ENCODE results near the gene SQSTM1. TPM values are rescaled to one million over a fixed set of nuclear protein-coding genes. Genes with fewer than 3 reads are reported as not detected.

SQSTM1 gene
- total RNA-seq, 1 experiment from 2014 or later, result 78.5 TPM

DNA sequence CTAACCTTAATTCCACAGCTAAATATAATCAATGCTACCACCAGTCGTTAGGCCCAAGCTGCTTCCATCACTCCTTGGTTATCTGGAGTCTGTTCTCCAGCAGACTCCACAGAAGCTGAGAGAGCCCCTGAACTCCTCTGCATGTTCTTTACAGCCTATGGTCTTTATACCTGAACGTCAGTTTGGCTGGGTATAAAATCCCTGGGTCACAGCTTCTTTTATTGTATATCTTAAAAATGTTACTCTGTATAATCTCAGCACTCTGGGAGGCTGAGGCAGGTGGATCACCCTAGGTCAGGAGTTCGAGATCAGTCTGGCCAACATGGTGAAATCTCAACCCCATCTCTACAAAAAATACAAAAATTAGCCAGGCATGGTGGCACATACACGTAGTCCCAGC is 61.6 kb downstream of the SQSTM1 start:
- ChIA-PET CTCF (no interaction called here), POLR2A (no interaction called here)
- ATAC-seq (no peak), DNase-seq (ENCODE audit: low spot score) (no peak)
- Mint-ChIP-seq H3K9me3 (peaks cover 28% of the 10 kb centered on the region), H3K27me3 (ENCODE audit: low read depth) (peaks cover 2% of the 10 kb centered on the region; the same call in 1 of the 2 replicates), H3K36me3 (peaks cover 61% of the 10 kb centered on the region), H3K4me1 (no peaks in the 10 kb centered on the region), H3K4me3 (no peak overlapping the region), H3K27ac (no peak overlapping the region)
- no peak for TF ChIP-seq FOXK1 (CRISPR knock-in tag; IDR thresholded peaks at IDR 0.05)
- TF ChIP-seq TP53 (CRISPR knock-in tag; IDR thresholded peaks at IDR 0.05), result no peak
- TF ChIP-seq FOXJ3 (CRISPR knock-in tag; IDR thresholded peaks at IDR 0.05; ENCODE audit: borderline replicate concordance), result no peak
- no peak for TF ChIP-seq E2F4 (CRISPR knock-in tag; IDR thresholded peaks at IDR 0.05; ENCODE audit: borderline replicate concordance, low read depth)
- no peak for TF ChIP-seq TEAD4 (CRISPR knock-in tag; IDR thresholded peaks at IDR 0.05)
- TF ChIP-seq ELF4 (CRISPR knock-in tag; IDR thresholded peaks at IDR 0.05; ENCODE audit: low read depth), result no peak
- TF ChIP-seq MYBL2 (CRISPR knock-in tag; IDR thresholded peaks at IDR 0.05), result no peak
- no peak for TF ChIP-seq SP1 (CRISPR knock-in tag; conservative IDR thresholded peaks at IDR 0.05)
- no peak for TF ChIP-seq USF1 (CRISPR knock-in tag; IDR thresholded peaks at IDR 0.05)
- TF ChIP-seq ZNF232 (CRISPR knock-in tag; IDR thresholded peaks at IDR 0.05), result no peak
- TF ChIP-seq, protein P1, sequence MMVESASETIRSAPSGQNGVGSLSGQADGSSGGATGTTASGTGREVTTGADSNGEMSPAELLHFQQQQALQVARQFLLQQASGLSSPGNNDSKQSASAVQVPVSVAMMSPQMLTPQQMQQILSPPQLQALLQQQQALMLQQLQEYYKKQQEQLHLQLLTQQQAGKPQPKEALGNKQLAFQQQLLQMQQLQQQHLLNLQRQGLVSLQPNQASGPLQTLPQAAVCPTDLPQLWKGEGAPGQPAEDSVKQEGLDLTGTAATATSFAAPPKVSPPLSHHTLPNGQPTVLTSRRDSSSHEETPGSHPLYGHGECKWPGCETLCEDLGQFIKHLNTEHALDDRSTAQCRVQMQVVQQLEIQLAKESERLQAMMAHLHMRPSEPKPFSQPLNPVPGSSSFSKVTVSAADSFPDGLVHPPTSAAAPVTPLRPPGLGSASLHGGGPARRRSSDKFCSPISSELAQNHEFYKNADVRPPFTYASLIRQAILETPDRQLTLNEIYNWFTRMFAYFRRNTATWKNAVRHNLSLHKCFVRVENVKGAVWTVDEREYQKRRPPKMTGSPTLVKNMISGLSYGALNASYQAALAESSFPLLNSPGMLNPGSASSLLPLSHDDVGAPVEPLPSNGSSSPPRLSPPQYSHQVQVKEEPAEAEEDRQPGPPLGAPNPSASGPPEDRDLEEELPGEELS (CRISPR knock-in tag; IDR thresholded peaks at IDR 0.05), result no peak
- TF ChIP-seq ZNF416 (CRISPR knock-in tag; IDR thresholded peaks at IDR 0.05), result no peak

DNA sequence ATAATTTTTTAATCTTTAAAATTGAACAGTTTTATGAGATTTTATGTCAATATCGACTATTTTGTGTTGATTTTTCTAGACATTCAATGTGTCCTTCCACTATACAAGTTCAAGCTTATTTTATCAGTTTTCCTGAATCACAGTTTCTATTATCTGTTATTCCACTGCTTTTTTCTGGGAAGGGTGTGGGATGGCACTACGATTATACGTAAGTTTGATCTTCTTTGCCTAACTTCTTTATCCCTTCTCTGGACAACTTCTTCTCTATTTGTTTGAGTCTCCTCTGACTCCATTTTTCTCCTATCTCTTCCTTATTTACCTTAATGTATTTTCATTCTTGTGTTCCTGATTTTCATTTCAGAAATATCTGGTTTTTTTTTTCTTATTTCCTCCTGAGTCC is 62.5 kb downstream of the SQSTM1 start:
- peaks cover 61% of the 10 kb centered on the region for H3K36me3 Mint-ChIP-seq
- H3K9me3 Mint-ChIP-seq, result peaks cover 28% of the 10 kb centered on the region
- ATAC-seq (no peak), DNase-seq (ENCODE audit: low spot score) (no peak)
- H3K27me3 Mint-ChIP-seq (ENCODE audit: low read depth), result peaks cover 2% of the 10 kb centered on the region; the same call in 1 of the 2 replicates
- ChIA-PET CTCF (no interaction called here), POLR2A (no interaction called here)
- H3K4me3 Mint-ChIP-seq, result no peak overlapping the region
- no peak overlapping the region for H3K27ac Mint-ChIP-seq
- TF ChIP-seq, protein P2, sequence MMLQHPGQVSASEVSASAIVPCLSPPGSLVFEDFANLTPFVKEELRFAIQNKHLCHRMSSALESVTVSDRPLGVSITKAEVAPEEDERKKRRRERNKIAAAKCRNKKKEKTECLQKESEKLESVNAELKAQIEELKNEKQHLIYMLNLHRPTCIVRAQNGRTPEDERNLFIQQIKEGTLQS (CRISPR knock-in tag; conservative IDR thresholded peaks at IDR 0.05), result no peak
- no peaks in the 10 kb centered on the region for H3K4me1 Mint-ChIP-seq

- Mint-ChIP-seq H3K9me3 (peaks cover 28% of the 10 kb centered on the region), H3K4me3 (no peak overlapping the region), H3K36me3 (peaks cover 75% of the 10 kb centered on the region), H3K4me1 (no peaks in the 10 kb centered on the region), H3K27me3 (ENCODE audit: low read depth) (peaks cover 2% of the 10 kb centered on the region; the same call in 1 of the 2 replicates), H3K27ac (no peak overlapping the region)
- ATAC-seq (no peak), DNase-seq (ENCODE audit: low spot score) (no peak)
- no peak for TF ChIP-seq GRHL2 (CRISPR knock-in tag; IDR thresholded peaks at IDR 0.05; ENCODE audit: insufficient replicate concordance, severe bottlenecking)
- TF ChIP-seq, protein P3, sequence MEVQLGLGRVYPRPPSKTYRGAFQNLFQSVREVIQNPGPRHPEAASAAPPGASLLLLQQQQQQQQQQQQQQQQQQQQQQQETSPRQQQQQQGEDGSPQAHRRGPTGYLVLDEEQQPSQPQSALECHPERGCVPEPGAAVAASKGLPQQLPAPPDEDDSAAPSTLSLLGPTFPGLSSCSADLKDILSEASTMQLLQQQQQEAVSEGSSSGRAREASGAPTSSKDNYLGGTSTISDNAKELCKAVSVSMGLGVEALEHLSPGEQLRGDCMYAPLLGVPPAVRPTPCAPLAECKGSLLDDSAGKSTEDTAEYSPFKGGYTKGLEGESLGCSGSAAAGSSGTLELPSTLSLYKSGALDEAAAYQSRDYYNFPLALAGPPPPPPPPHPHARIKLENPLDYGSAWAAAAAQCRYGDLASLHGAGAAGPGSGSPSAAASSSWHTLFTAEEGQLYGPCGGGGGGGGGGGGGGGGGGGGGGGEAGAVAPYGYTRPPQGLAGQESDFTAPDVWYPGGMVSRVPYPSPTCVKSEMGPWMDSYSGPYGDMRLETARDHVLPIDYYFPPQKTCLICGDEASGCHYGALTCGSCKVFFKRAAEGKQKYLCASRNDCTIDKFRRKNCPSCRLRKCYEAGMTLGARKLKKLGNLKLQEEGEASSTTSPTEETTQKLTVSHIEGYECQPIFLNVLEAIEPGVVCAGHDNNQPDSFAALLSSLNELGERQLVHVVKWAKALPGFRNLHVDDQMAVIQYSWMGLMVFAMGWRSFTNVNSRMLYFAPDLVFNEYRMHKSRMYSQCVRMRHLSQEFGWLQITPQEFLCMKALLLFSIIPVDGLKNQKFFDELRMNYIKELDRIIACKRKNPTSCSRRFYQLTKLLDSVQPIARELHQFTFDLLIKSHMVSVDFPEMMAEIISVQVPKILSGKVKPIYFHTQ (CRISPR knock-in tag; IDR thresholded peaks at IDR 0.05), result no peak
- no peak for TF ChIP-seq E2F4 (CRISPR knock-in tag; IDR thresholded peaks at IDR 0.05; ENCODE audit: borderline replicate concordance, low read depth)
- no peak for TF ChIP-seq JAZF1 (CRISPR knock-in tag; IDR thresholded peaks at IDR 0.05)
- CTCF ChIA-PET, result no interaction called here
- POLR2A ChIA-PET, result no interaction called here
Measured at GRCh38 chr5:179885491-179886090, 64.9 kb downstream of the SQSTM1 start.

All from WTC11 (cell line).